HEK293T (cell line): ENCODE measurements around the gene SDR39U1.

Source experiments
- CTCF ChIA-PET: fragments of 350-600 bp; formaldehyde crosslinking; extraction: SDS; loops from one replicate; lab custom pipeline; 2021; ENCODE audit warnings: antibody characterized with exemption, inconsistent platforms; lab: Yijun Ruan, JAX
- POLR2A ChIA-PET: fragments of 350-600 bp; formaldehyde crosslinking; extraction: SDS; loops from one replicate; lab custom pipeline; 2020; ENCODE audit warnings: antibody characterized with exemption, inconsistent platforms; lab: Yijun Ruan, JAX
- DNase-seq: peaks from one replicate; pipeline ENCODE4 v3.0.0; 2012; ENCODE audit warnings: mixed read lengths; ENCODE audit errors: extremely low spot score
- ARNT ChIP-seq: fragments of 450-650 bp; IDR thresholded peaks from 2 replicates; pipeline ENCODE4 v1.6.1; 2017; ENCODE audit warnings: mild to moderate bottlenecking
- BHLHE40 ChIP-seq: fragments of 450-650 bp; IDR thresholded peaks from 2 replicates; pipeline ENCODE4 v1.6.1; 2016; ENCODE audit warnings: mild to moderate bottlenecking, moderate library complexity, borderline replicate concordance
- CTBP1 ChIP-seq: fragments of 450-650 bp; IDR thresholded peaks from 2 replicates; pipeline ENCODE4 v1.6.1; 2016; ENCODE audit warnings: borderline replicate concordance
- ELF4 ChIP-seq: fragments of 450-650 bp; IDR thresholded peaks from 2 replicates; pipeline ENCODE4 v1.6.1; 2017; ENCODE audit warnings: antibody characterized with exemption
- FOXA1 ChIP-seq: fragments of 450-650 bp; IDR thresholded peaks from 2 replicates; pipeline ENCODE4 v1.6.1; 2016; ENCODE audit warnings: mild to moderate bottlenecking
- FOXK2 ChIP-seq: fragments of 450-650 bp; IDR thresholded peaks from 2 replicates; pipeline ENCODE4 v1.6.1; 2016; ENCODE audit warnings: mild to moderate bottlenecking
- FOXM1 ChIP-seq: fragments of 450-650 bp; IDR thresholded peaks from 2 replicates; pipeline ENCODE4 v1.6.1; 2017; ENCODE audit warnings: mild to moderate bottlenecking, borderline replicate concordance
- HDGF ChIP-seq: fragments of 450-650 bp; IDR thresholded peaks from 2 replicates; pipeline ENCODE4 v1.6.1; 2017; ENCODE audit warnings: antibody characterized with exemption, borderline replicate concordance
- L3MBTL2 ChIP-seq: fragments of 450-650 bp; conservative IDR thresholded peaks from 2 replicates; pipeline ENCODE4 v1.6.1; 2016; ENCODE audit warnings: mild to moderate bottlenecking
- LEF1 ChIP-seq: fragments of 450-650 bp; IDR thresholded peaks from 2 replicates; pipeline ENCODE4 v1.6.1; 2017; ENCODE audit warnings: mild to moderate bottlenecking, borderline replicate concordance
- NFRKB ChIP-seq: fragments of 450-650 bp; IDR thresholded peaks from 2 replicates; pipeline ENCODE4 v1.6.1; 2016; ENCODE audit warnings: mild to moderate bottlenecking, moderate library complexity
- SP1 ChIP-seq: fragments of 450-650 bp; IDR thresholded peaks from 2 replicates; pipeline ENCODE4 v1.6.1; 2017
- SUZ12 ChIP-seq: fragments of 450-650 bp; IDR thresholded peaks from 2 replicates; pipeline ENCODE4 v1.6.1; 2016; ENCODE audit warnings: mild to moderate bottlenecking
- TARDBP ChIP-seq: fragments of 450-650 bp; IDR thresholded peaks from 2 replicates; pipeline ENCODE4 v1.6.1; 2016
- ZNF384 ChIP-seq: fragments of 450-650 bp; IDR thresholded peaks from 2 replicates; pipeline ENCODE4 v1.6.1; 2016
- TF ChIP-seq, protein P1 (sequence below): fragments of 450-650 bp; IDR thresholded peaks from 2 replicates; pipeline ENCODE4 v1.6.1; 2016

Gene SDR39U1

DNA sequence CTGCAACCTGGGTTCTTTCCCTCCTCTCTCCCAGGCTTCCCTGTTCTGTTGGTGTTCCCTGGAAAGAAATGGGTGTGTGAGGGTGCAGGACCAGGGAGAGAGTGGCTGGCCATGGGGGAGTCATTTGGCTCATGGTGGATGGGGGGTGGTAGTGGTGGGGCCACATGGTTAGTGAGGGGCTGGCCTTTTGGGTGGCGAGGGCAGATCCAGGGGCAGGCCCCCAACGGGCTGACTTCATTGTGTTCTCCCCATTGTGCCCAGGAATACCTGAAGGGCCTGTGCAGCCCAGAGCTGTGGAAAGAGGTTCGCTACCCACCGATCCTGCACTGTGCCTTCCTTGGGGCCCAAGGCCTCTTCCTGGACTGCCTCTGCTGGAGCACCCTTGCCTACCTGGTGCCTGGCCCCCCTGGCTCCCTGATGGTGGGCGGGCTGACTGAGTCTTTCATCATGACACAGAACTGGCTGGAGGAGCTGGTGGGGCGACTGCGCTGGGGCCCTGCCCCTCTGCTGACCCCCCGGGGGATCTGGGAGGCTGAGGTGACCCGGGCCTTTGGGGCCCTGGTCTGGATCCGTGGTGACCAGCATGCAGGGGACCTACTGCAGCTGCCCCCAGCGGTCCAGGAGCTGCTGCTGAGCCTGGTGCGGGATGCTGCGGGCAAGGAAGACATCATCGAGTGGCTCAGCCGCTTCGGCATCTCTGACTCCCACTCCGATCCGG is 34.8 kb downstream of the SDR39U1 start:
- no peak for TF ChIP-seq BHLHE40
- no peak for TF ChIP-seq HDGF
- TF ChIP-seq, protein P1, sequence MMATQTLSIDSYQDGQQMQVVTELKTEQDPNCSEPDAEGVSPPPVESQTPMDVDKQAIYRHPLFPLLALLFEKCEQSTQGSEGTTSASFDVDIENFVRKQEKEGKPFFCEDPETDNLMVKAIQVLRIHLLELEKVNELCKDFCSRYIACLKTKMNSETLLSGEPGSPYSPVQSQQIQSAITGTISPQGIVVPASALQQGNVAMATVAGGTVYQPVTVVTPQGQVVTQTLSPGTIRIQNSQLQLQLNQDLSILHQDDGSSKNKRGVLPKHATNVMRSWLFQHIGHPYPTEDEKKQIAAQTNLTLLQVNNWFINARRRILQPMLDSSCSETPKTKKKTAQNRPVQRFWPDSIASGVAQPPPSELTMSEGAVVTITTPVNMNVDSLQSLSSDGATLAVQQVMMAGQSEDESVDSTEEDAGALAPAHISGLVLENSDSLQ: no peak
- TF ChIP-seq SP1: no peak
- DNase-seq: no peak
- POLR2A ChIA-PET: no interaction called here
- CTCF ChIA-PET: interaction anchor here (1.2 to 1.7 kb wide), 2 partner anchors 42 to 74 kb away, joined by 4 to 6 read pairs; no protein-coding TSS in a partner anchor

DNA sequence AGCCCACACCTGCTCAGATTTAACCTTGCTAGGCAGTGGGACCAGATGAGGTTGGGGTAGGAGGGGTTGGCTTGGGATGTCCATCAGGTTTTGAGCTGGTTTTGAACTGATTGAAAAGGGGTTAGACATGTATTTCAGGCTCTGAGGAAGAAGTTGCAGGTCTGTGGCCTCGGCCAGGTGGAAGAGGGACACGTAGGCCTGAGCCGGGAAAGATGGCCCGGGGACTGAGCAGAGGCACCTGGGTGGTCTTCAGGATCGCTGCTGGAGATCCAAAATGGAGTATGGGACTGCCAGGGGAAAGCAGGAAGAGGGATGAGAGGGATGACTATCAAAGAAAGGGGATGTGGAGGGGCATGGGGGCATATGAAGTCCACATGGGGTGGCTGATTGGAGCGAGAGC is 36.2 kb downstream of the SDR39U1 start:
- CTCF ChIA-PET: interaction anchor here (0.7 to 2.2 kb wide), 6 partner anchors 25 to 73 kb away, joined by 3 to 10 read pairs (median 5); no protein-coding TSS in a partner anchor
- no peak for TF ChIP-seq FOXA1
- TF ChIP-seq SUZ12: no peak
- no peak for TF ChIP-seq L3MBTL2
- TF ChIP-seq ARNT: no peak
- TF ChIP-seq ELF4: no peak
- no peak for TF ChIP-seq FOXM1
- TF ChIP-seq, protein P1: no peak
- no peak for TF ChIP-seq CTBP1
- TF ChIP-seq SP1: no peak
- no peak for TF ChIP-seq ZNF384
- TF ChIP-seq FOXK2: no peak
- TF ChIP-seq LEF1: no peak
- no peak for TF ChIP-seq NFRKB
- DNase-seq: no peak
- POLR2A ChIA-PET: interaction anchor here (0.7 to 0.9 kb wide), 2 partner anchors 23 to 38 kb away, joined by 3 to 6 read pairs; partner anchors contain the start of gene KHNYN

DNA sequence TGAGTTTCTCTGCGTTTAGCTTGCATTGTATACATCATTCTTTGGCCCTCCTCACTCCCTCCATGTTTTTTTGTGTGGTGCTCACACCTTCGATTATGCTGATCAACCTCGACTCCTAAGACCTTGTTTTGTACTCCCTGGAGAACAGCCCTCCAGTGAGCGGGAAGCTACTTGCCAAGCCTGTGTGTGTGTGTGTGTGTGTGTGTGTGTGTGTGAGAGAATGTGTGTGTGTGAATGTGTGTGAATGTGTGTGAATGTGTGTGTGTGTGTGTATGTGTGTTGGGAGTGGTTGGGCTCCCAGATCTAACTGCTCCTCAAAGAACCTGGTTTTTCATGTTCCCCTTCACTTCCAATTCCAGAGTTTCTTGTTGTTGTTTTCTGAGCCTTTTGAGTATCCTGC is 37.8 kb downstream of the SDR39U1 start:
- no peak for TF ChIP-seq CTBP1
- no peak for TF ChIP-seq ZNF384
- no peak for TF ChIP-seq ELF4
- no peak for TF ChIP-seq FOXA1
- no peak for TF ChIP-seq SP1
- TF ChIP-seq ARNT: no peak
- TF ChIP-seq LEF1: no peak
- TF ChIP-seq NFRKB: no peak
- TF ChIP-seq SUZ12: no peak
- TF ChIP-seq FOXM1: no peak
- ChIA-PET CTCF (interaction anchor here (1.1 to 2.2 kb wide), 3 partner anchors 14 to 39 kb away, joined by 3 to 10 read pairs (median 7); no protein-coding TSS in a partner anchor), POLR2A (interaction anchor here (1.2 to 3.7 kb wide), 2 partner anchors 26 to 162 kb away, joined by 3 to 16 read pairs; partner anchors contain the start of genes KHNYN and TINF2)
- no peak for DNase-seq

- ChIA-PET POLR2A (interaction anchor here (3.7 kb wide), 1 partner anchor 27 kb away, joined by 16 read pairs; the partner anchor contains the start of gene KHNYN), CTCF (interaction anchor here (1.0 to 1.4 kb wide), 2 partner anchors 26 to 28 kb away, joined by 3 to 7 read pairs; no protein-coding TSS in a partner anchor)
- DNase-seq: no peak
- no peak for TF ChIP-seq ELF4
- TF ChIP-seq TARDBP: no peak
- TF ChIP-seq L3MBTL2: no peak
- TF ChIP-seq BHLHE40: no peak
- no peak for TF ChIP-seq LEF1
Measured at GRCh38 chr14:24403294-24403998, 39.1 kb downstream of the SDR39U1 start.

GRCh38 chr14:24401810-24402702 is 40.5 kb downstream of the SDR39U1 start:
- ChIA-PET CTCF (interaction anchor here (1.5 kb wide), 1 partner anchor 68 kb away, joined by 5 read pairs; no protein-coding TSS in a partner anchor), POLR2A (interaction anchor here (1.5 to 3.7 kb wide), 2 partner anchors 29 to 40 kb away, joined by 6 to 16 read pairs; partner anchors contain the start of genes KHNYN and SDR39U1)
- TF ChIP-seq SUZ12 (no peak), ELF4 (no peak), L3MBTL2 (no peak), FOXK2 (no peak), TARDBP (no peak), ARNT (no peak), FOXA1 (no peak), CTBP1 (no peak), SP1 (no peak), LEF1 (no peak), FOXM1 (no peak), HDGF (no peak), NFRKB (no peak), BHLHE40 (no peak), ZNF384 (no peak)
- TF ChIP-seq, protein P1: no peak
- DNase-seq: no peak
